Psoas muscle (tissue), 8 donors: ENCODE measurements around the gene CTPS1. TPM values are rescaled to one million over a fixed set of nuclear protein-coding genes. Genes with fewer than 3 reads are reported as not detected.

ENCODE experiments used
- ATAC-seq, 4 donors: fragments of 200-7000 bp; cut with Tn5 transposase; one replicate each; pipeline ENCODE4 v1.9.1; 2020; ENCODE audit warnings: moderate library complexity in 3 of 4, mild to moderate bottlenecking in 2 of 4
- DNase-seq, 2 donors: peaks; one replicate each; pipeline ENCODE4 v3.0.0-alpha.2; 2020
- H3K27ac ChIP-seq: fragments of 200-600 bp; one replicate; pipeline ENCODE4 v1.8.0; 2022
- H3K27me3 ChIP-seq, 3 donors: fragments of 200-600 bp in 1 of 3; one replicate each; pipeline versions ENCODE4 v1.6.1 to v1.8.0; 2013 to 2022; ENCODE audit warnings: low read length in 2 of 3, mild to moderate bottlenecking in 2 of 3, moderate library complexity in 1 of 3; ENCODE audit not compliant: insufficient read depth in 3 of 3
- H3K36me3 ChIP-seq, 2 donors: fragments of 200-600 bp in 1 of 2; one replicate each; pipeline versions ENCODE4 v1.6.1 to v1.8.0; 2013 to 2022; ENCODE audit warnings: low read depth in 1 of 2, mild to moderate bottlenecking in 1 of 2, moderate library complexity in 1 of 2; ENCODE audit not compliant: insufficient read depth in 1 of 2
- H3K4me1 ChIP-seq: fragments of 200-600 bp; one replicate; pipeline ENCODE4 v1.8.0; 2022
- H3K4me3 ChIP-seq: fragments of 200-600 bp; one replicate; pipeline ENCODE4 v1.8.0; 2022; ENCODE audit warnings: mild to moderate bottlenecking
- H3K9me3 ChIP-seq: fragments of 200-600 bp; one replicate; pipeline ENCODE4 v1.8.0; 2022
- WGBS, 3 donors: extraction: QIAGEN DNeasy Blood & Tissue Kit; methylation state at CpG; one replicate each; pipeline versions ENCODE4 v1.1.6 to v1.1.7; 2013; 5-methylcytosine and 5-hydroxymethylcytosine counted together
- intact Hi-C, 2 donors: fragments of 100-400 bp; cut with DNase I; formaldehyde crosslinking; loops; one replicate each; pipeline versions ENCODE4 v1.11.0 to v1.14.2; 2022
- polyA plus RNA-seq, 3 donors: library from polyadenylated mRNA; stranded (reverse); fragments of 200-250 nt; gene quantifications; one replicate each; pipeline ENCODE4 v1.2.3, GENCODE V29; 2013
- total RNA-seq, 4 donors: library from RNA; stranded (reverse); fragmentation: NEBNext Ultra II Directional in 2 of 4; extraction: Animal tissue kit (Norgen Biotek cat#: 25700) in 2 of 4; gene quantifications; one replicate each; pipeline versions ENCODE4 v1.2.1 to v1.2.4, GENCODE V29; 2021 to 2023
- TF ChIP-seq, protein P1 (sequence below): fragments of 200-600 bp; IDR thresholded peaks from one replicate; pipeline ENCODE4 v1.8.0; 2022; ENCODE audit warnings: antibody characterized with exemption
- donor health status: healthy with polysubstance abuse.
- donor health status: DM: no; HTN: no; CAD: no; lungs with moderate emphysema.
- donor health status: Bipolar disorder and iron deficiency.
- donor health status: healthy.
- donor health status: DM: yes; HTN: yes; CAD: no.
- donor health status: DM: no; HTN: no; CAD: no.
- donor health status: DM: no; HTN: no; CAD: no.
- donor health status: DM: yes; HTN: yes; CAD: no.

Gene CTPS1
- total and polyA plus RNA-seq, 7 donors: 8.0 to 43.5 (median 20.8) TPM

DNA sequence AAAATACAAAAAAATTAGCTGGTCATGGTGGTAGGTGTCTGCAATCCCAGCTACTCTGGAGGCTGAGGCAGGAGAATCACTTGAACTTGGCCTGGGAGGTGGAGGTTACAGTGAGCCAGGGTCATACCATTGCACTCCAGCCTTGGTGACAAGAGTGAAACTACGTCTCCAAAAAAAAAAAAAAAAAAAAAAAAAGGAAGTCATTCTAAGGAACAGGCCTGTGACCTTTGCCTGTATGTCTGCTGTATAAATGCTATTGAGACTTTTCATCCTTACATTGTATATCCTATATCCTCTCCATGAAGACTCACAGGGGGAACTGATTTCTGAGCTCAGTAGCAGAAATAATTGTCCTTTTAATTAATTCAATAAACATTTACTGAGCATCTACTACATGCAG is 7.5 kb upstream of the CTPS1 start:
- WGBS, 3 donors: 75 to 82% methylated on average over 1 of the region's 1 CpG; no CpG with 5 or more reads in 1 of the 3 donors
- Histone ChIP-seq H3K27me3 (no peaks in the 10 kb centered on the region), H3K4me3 (no peak overlapping the region), H3K9me3 (no peaks in the 10 kb centered on the region), H3K4me1 (no peaks in the 10 kb centered on the region), H3K36me3 (no peaks in the 10 kb centered on the region), H3K27ac (no peak overlapping the region)
- intact Hi-C loops: no loop called here
- ATAC-seq (no peak), DNase-seq (no peak)
- TF ChIP-seq, protein P1, sequence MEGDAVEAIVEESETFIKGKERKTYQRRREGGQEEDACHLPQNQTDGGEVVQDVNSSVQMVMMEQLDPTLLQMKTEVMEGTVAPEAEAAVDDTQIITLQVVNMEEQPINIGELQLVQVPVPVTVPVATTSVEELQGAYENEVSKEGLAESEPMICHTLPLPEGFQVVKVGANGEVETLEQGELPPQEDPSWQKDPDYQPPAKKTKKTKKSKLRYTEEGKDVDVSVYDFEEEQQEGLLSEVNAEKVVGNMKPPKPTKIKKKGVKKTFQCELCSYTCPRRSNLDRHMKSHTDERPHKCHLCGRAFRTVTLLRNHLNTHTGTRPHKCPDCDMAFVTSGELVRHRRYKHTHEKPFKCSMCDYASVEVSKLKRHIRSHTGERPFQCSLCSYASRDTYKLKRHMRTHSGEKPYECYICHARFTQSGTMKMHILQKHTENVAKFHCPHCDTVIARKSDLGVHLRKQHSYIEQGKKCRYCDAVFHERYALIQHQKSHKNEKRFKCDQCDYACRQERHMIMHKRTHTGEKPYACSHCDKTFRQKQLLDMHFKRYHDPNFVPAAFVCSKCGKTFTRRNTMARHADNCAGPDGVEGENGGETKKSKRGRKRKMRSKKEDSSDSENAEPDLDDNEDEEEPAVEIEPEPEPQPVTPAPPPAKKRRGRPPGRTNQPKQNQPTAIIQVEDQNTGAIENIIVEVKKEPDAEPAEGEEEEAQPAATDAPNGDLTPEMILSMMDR: no peak

DNA sequence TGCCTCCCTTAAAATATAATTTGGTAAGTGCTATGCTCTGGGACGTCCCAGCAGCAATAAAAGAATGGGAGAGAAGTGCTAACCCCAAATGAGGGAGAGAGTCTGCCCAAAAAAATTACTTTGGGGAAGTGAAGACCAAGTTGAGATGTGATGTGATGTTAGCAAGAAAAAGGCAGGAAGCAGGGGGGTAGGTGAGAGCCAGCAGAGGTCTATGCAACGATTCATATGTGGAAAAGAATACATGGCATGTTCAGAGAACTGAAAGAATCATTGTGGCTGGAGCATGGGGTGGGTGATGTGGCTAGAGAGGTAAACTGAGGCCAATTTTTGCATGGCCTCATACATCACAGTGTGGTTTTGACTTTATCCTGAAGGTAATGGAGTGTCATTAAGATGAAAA is 5.6 kb upstream of the CTPS1 start:
- Histone ChIP-seq H3K9me3 (no peaks in the 10 kb centered on the region), H3K4me1 (no peaks in the 10 kb centered on the region), H3K36me3 (no peaks in the 10 kb centered on the region), H3K27ac (no peak overlapping the region), H3K4me3 (no peak overlapping the region), H3K27me3 (no peaks in the 10 kb centered on the region)
- TF ChIP-seq, protein P1: no peak
- intact Hi-C loops: no loop called here
- ATAC-seq (no peak), DNase-seq (no peak)
- 53 to 66% (median 63%) methylated on average over 2 of the region's 2 CpGs for WGBS, 3 donors

DNA sequence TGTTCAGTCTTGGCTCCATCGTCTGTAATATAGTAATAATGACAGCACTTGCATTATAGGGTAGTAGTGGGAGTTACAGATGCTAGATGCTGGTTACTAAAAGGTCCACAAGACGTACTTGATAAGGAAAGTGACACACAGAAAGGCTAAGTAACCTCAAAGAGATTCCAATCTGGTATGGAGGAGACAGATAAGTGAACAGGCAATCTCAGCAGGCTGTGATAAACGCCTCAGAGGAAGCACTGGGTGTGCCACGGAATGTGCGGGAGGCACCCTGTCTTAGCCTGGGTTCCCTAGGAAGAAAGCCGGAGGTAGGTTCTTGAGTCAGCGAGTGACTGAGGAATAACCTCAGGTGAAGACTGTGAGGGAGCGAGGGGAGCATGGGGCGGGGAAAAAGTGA is 4.6 kb upstream of the CTPS1 start:
- H3K27ac ChIP-seq: no peak overlapping the region
- DNase-seq (no peak), ATAC-seq (no peak)
- no peaks in the 10 kb centered on the region for H3K36me3 ChIP-seq
- WGBS, 3 donors: 87 to 92% (median 89%) methylated on average over 9 of the region's 9 CpGs
- intact Hi-C loops: no loop called here
- H3K4me3 ChIP-seq: no peak overlapping the region
- TF ChIP-seq, protein P1: no peak
- H3K9me3 ChIP-seq: no peaks in the 10 kb centered on the region
- no peaks in the 10 kb centered on the region for H3K27me3 ChIP-seq
- no peaks in the 10 kb centered on the region for H3K4me1 ChIP-seq

DNA sequence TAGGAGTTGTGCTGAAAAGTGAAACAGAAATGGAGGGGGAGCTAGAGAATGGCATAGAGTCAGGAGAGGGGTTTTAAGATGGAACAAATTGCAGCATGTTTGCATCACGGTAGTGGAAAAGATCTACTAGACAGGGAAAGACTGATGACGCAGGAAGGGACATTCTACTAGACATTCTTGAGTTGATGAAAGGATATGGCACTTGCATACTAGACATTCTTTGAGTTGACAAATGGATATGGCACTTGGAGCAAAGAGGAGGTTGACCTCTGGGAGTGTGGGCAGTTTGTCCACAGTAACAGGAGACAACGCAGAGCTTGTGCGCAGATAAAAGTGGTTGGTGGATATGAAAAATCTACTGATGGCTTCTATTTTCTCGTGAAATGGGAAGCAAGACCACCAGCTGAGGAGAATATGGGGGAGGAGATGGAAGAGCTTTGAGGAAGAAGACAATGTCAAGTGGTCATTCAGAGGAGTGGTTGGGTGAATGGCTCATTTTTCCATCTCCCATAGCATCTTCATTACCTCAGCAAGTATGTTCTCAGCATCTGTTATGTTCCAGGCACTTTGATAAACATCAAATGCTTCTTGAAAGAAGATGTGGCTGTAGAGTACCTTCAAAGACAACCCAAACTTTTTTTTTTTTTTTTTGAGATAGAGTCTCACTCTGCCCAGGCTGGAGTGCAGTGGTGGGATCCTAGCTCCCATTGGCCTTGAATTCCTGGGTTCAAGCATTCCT is 2.4 kb upstream of the CTPS1 start:
- no peaks in the 10 kb centered on the region for H3K9me3 ChIP-seq
- ATAC-seq: no peak
- no peaks in the 10 kb centered on the region for H3K36me3 ChIP-seq
- H3K27ac ChIP-seq: no peak overlapping the region
- H3K4me3 ChIP-seq: no peak overlapping the region
- peaks cover 13% of the 10 kb centered on the region for H3K4me1 ChIP-seq
- TF ChIP-seq, protein P1: no peak
- no peak for DNase-seq
- H3K27me3 ChIP-seq: no peaks in the 10 kb centered on the region
- 79 to 83% (median 82%) methylated on average over 5 of the region's 5 CpGs for WGBS, 3 donors
- intact Hi-C loops: no loop called here

DNA sequence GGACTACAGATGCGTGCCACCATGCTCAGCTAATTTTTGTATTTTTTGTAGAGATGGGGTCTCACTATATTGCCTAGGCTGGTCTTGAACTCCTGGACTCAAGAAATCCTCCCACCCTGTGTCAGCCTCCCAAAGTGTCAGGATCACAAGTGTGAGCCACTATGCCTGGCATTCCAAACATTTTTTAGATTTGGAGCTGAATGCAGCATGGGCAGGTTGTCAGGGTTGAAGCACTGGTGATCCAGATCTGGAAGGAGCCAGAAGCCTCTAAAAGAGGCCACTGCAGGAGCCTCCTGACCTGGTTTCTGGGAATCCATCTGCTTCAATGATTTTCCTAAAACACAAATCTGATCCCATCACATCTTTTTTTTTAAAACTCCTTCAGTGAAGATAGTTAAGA is 1.8 kb upstream of the CTPS1 start:
- Histone ChIP-seq H3K9me3 (no peaks in the 10 kb centered on the region), H3K4me3 (no peak overlapping the region), H3K36me3 (no peaks in the 10 kb centered on the region), H3K4me1 (peaks cover 13% of the 10 kb centered on the region), H3K27ac (no peak overlapping the region), H3K27me3 (no peaks in the 10 kb centered on the region)
- ATAC-seq (no peak), DNase-seq (no peak)
- WGBS, 3 donors: 91 to 98% (median 94%) methylated on average over 1 of the region's 1 CpG
- intact Hi-C loops: no loop called here
- TF ChIP-seq, protein P1: no peak
